ENCODE measurements around the gene ABTB1.

DNA sequence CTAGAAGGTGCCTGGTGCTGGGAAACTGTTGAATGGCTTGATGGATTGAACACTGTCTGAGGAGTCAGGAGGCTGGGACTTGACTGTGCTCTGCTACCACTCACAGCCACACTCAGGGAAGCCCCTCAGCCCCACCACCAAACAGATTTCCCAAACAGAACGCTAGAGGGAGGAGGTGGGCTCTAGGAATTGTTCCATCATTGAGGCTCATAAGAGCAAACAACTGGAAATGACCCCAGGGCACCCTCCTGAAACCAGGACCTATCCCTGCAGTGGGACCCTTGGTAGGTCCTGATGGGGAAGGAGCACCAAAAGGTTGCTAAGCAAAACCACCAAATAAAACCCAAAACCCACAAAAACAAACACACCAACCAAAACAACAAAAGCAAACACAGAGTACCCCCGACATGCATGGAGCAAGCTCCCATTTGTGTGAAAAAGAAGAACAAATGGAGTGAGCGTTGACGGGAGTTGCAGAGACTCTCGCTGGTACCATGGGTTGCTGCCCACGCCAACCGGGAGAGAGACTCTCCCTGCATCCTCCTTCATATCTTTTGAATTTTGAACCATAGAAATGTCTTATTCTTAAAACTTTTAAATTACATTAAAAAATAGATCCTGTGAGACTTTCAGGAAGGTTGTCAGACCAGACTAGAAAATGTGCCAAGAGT lies 45.6 kb downstream of the ABTB1 start:
- TF ChIP-seq, protein P1, sequence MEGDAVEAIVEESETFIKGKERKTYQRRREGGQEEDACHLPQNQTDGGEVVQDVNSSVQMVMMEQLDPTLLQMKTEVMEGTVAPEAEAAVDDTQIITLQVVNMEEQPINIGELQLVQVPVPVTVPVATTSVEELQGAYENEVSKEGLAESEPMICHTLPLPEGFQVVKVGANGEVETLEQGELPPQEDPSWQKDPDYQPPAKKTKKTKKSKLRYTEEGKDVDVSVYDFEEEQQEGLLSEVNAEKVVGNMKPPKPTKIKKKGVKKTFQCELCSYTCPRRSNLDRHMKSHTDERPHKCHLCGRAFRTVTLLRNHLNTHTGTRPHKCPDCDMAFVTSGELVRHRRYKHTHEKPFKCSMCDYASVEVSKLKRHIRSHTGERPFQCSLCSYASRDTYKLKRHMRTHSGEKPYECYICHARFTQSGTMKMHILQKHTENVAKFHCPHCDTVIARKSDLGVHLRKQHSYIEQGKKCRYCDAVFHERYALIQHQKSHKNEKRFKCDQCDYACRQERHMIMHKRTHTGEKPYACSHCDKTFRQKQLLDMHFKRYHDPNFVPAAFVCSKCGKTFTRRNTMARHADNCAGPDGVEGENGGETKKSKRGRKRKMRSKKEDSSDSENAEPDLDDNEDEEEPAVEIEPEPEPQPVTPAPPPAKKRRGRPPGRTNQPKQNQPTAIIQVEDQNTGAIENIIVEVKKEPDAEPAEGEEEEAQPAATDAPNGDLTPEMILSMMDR (conservative IDR thresholded peaks at IDR 0.05 in 1 of 2, IDR thresholded peaks at IDR 0.05 in 1 of 2; ENCODE audit: low read depth in 1 of 2, low read length in 2 of 2): no peak
- no peak for TF ChIP-seq EZH2 (IDR thresholded peaks at IDR 0.05; ENCODE audit: low read length, missing control alignments)

All from fibroblast of lung (primary cell).